ENCODE results near the gene CLDN11. TPM values are rescaled to one million over a fixed set of nuclear protein-coding genes. Genes with fewer than 3 reads are reported as not detected.
A peak's percentile ranks its signal among the peaks of the same experiment; 100 is the strongest.

CLDN11 gene
- total and polyA plus RNA-seq, 7 experiments from 2014 or later: not detected

DNA sequence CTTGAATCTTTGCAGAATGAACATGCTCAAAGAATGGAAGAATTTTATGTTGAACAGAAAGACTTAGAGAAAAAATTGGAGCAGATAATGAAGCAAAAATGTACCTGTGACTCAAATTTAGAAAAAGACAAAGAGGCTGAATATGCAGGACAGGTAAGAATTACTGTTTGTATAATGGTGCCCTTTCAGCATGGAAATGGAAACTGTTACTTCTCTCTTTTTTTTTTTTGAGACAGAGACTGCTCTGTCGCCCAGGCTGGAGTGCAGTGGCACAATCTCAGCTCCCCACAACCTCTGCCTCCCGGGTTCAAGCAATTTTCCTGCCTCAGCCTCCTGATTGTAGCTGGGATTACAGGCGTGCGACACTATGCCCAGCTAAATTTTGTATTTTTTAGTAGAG lies 27.6 kb upstream of the CLDN11 start:
- Mint-ChIP-seq H3K36me3 (peaks cover 7 to 42% (median 30%) of the 10 kb centered on the region in 5 donors), H3K4me1 (peaks cover 0 to 13% (median 5%) of the 10 kb centered on the region in 7 donors), H3K27me3 (no peaks in the 10 kb centered on the region), H3K4me3 (no peak overlapping the region), H3K27ac (peak overlapping the region in 4 of 9 donors; percentile 7 to 52 (median 36)), H3K9me3 (peaks cover 0 to 3% (median 0%) of the 10 kb centered on the region in 11 donors)
- ATAC-seq (no peak), DNase-seq (no peak)
- POLR2A ChIA-PET: no interaction called here
- H3K9me3 ChIP-seq (ENCODE audit: control insufficient read depth in 2 of 3, low read length in 3 of 3): no peaks in the 10 kb centered on the region
- H3K27ac ChIP-seq (ENCODE audit: low read depth, low read length): no peak overlapping the region
- CTCF ChIA-PET: no interaction called here
- peaks cover 0 to 27% (median 5%) of the 10 kb centered on the region in 3 experiments for H3K36me3 ChIP-seq (ENCODE audit: control insufficient read depth in 2 of 3, insufficient read depth in 3 of 3, low read length in 3 of 3)
- H3K4me1 ChIP-seq (ENCODE audit: control insufficient read depth in 2 of 2, insufficient read depth in 2 of 2, low read length in 2 of 2): no peaks in the 10 kb centered on the region
- intact Hi-C loops (cut with micrococcal nuclease): no loop called here
- H3K27me3 ChIP-seq (ENCODE audit: control insufficient read depth in 2 of 2, insufficient read depth in 2 of 2, low read length in 2 of 2): no peaks in the 10 kb centered on the region
- no peak overlapping the region for H3K4me3 ChIP-seq (ENCODE audit: low read length)

GRCh38 chr3:170397685-170398084 lies 21.0 kb upstream of the CLDN11 start:
- H3K4me1 Mint-ChIP-seq: no peaks in the 10 kb centered on the region
- peak overlapping the region in 2 of 9 donors; percentile 15 to 48 for H3K27ac Mint-ChIP-seq
- H3K36me3 ChIP-seq (ENCODE audit: control insufficient read depth in 2 of 3, insufficient read depth in 3 of 3, low read length in 3 of 3): no peaks in the 10 kb centered on the region
- ChIA-PET CTCF (interaction anchor here (0.6 kb wide), 2 partner anchors 207 to 239 kb away, joined by 3 to 6 read pairs; no protein-coding TSS in a partner anchor), POLR2A (no interaction called here)
- H3K4me3 ChIP-seq (ENCODE audit: low read length): no peak overlapping the region
- H3K27ac ChIP-seq (ENCODE audit: low read depth, low read length): no peak overlapping the region
- no peaks in the 10 kb centered on the region for H3K27me3 Mint-ChIP-seq
- no peak for ATAC-seq
- no peaks in the 10 kb centered on the region for H3K27me3 ChIP-seq (ENCODE audit: control insufficient read depth in 2 of 2, insufficient read depth in 2 of 2, low read length in 2 of 2)
- no peak overlapping the region for H3K4me3 Mint-ChIP-seq
- H3K36me3 Mint-ChIP-seq: peaks cover 0 to 6% (median 0%) of the 10 kb centered on the region in 5 donors
- intact Hi-C loops (cut with micrococcal nuclease): no loop called here
- H3K4me1 ChIP-seq (ENCODE audit: control insufficient read depth in 2 of 2, insufficient read depth in 2 of 2, low read length in 2 of 2): no peaks in the 10 kb centered on the region
- H3K9me3 ChIP-seq (ENCODE audit: control insufficient read depth in 2 of 3, low read length in 3 of 3): no peaks in the 10 kb centered on the region
- H3K9me3 Mint-ChIP-seq: peaks cover 0 to 4% (median under 1%) of the 10 kb centered on the region in 11 donors
- DNase-seq: no peak

- no peak for ATAC-seq
- no peaks in the 10 kb centered on the region for H3K27me3 ChIP-seq (ENCODE audit: control insufficient read depth in 2 of 2, insufficient read depth in 2 of 2, low read length in 2 of 2)
- H3K4me3 Mint-ChIP-seq: no peak overlapping the region
These were observed 13.6 kb upstream of the CLDN11 start for GRCh38 chr3:170405101-170405500.

DNA sequence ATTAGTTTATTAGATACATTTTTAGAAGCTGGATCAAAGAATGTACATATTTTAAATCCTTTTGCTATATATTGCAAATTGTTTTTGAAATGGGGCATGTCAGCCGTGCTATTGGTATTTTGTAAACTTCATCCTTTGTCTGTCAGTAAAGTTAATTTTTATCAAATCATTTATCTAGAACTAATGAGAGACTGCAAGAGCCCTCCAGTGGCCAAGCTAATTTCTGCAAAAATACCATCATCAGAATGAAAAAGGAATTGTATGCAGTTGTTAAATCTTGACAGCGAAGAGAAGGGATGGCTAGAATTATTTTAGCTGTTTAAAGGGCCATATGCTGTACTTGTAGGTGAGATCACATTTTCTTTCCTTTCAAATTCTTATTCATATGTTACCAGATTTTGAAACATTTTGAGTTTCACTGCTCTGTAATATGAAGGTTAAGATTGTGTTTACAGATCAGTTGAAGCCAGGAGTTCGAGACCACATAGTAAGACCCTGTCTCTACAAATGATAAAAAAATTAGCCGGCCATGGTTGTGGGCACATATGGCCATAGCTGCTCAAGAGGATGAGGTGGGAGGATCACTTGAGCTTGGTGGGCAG lies 8.1 kb upstream of the CLDN11 start:
- no peaks in the 10 kb centered on the region for H3K4me1 ChIP-seq (ENCODE audit: control insufficient read depth in 2 of 2, insufficient read depth in 2 of 2, low read length in 2 of 2)
- no peaks in the 10 kb centered on the region for H3K9me3 ChIP-seq (ENCODE audit: control insufficient read depth in 2 of 3, low read length in 3 of 3)
- ATAC-seq (no peak), DNase-seq (peak in 1 of 9 donors; percentile 25)
- H3K4me3 ChIP-seq (ENCODE audit: low read length): no peak overlapping the region
- Mint-ChIP-seq H3K4me3 (no peak overlapping the region), H3K27me3 (peaks cover 0 to 9% (median 0%) of the 10 kb centered on the region in 5 donors), H3K27ac (peak overlapping the region in 1 of 9 donors; percentile 36), H3K4me1 (peaks cover 0 to 1% (median 0%) of the 10 kb centered on the region in 7 donors), H3K9me3 (no peaks in the 10 kb centered on the region), H3K36me3 (no peaks in the 10 kb centered on the region)
- no peaks in the 10 kb centered on the region for H3K36me3 ChIP-seq (ENCODE audit: control insufficient read depth in 2 of 3, insufficient read depth in 3 of 3, low read length in 3 of 3)
- no peaks in the 10 kb centered on the region for H3K27me3 ChIP-seq (ENCODE audit: control insufficient read depth in 2 of 2, insufficient read depth in 2 of 2, low read length in 2 of 2)
- intact Hi-C loops (cut with micrococcal nuclease): loop anchor here (1.0 to 10.0 kb wide), 11 partner anchors 100 to 1364 kb away; partner anchors contain the start of gene LRRC31 (in 1 of the 2)
- POLR2A ChIA-PET: no interaction called here
- H3K27ac ChIP-seq (ENCODE audit: low read depth, low read length): no peak overlapping the region
- CTCF ChIA-PET: interaction anchor here (0.6 to 1.0 kb wide), 4 partner anchors 7 to 102 kb away, joined by 3 to 6 read pairs (median 4); no protein-coding TSS in a partner anchor

More at GRCh38 chr3:170405101-170405500, 13.6 kb upstream of the CLDN11 start:
- no peak overlapping the region for H3K4me3 ChIP-seq (ENCODE audit: low read length)
- Mint-ChIP-seq H3K4me1 (no peaks in the 10 kb centered on the region), H3K27ac (no peak overlapping the region), H3K36me3 (peaks cover 0 to 4% (median 0%) of the 10 kb centered on the region in 5 donors), H3K27me3 (peaks cover 0 to 6% (median 0%) of the 10 kb centered on the region in 5 donors), H3K9me3 (peaks cover 0 to 8% (median 2%) of the 10 kb centered on the region in 11 donors)
- no peaks in the 10 kb centered on the region for H3K36me3 ChIP-seq (ENCODE audit: control insufficient read depth in 2 of 3, insufficient read depth in 3 of 3, low read length in 3 of 3)
- POLR2A ChIA-PET: no interaction called here
- intact Hi-C loops (cut with micrococcal nuclease): no loop called here
- CTCF ChIA-PET: no interaction called here
- H3K9me3 ChIP-seq (ENCODE audit: control insufficient read depth in 2 of 3, low read length in 3 of 3): no peaks in the 10 kb centered on the region
- no peaks in the 10 kb centered on the region for H3K4me1 ChIP-seq (ENCODE audit: control insufficient read depth in 2 of 2, insufficient read depth in 2 of 2, low read length in 2 of 2)
- no peak overlapping the region for H3K27ac ChIP-seq (ENCODE audit: low read depth, low read length)
- no peak for DNase-seq

- intact Hi-C loops (cut with micrococcal nuclease): loop anchor here (5.0 to 10.0 kb wide), 6 partner anchors 439 to 1362 kb away; partner anchors contain the start of gene LRRC31 (in 1 of the 2)
- ATAC-seq (no peak), DNase-seq (no peak)
- Histone ChIP-seq H3K36me3 (ENCODE audit: control insufficient read depth in 2 of 3, insufficient read depth in 3 of 3, low read length in 3 of 3) (no peaks in the 10 kb centered on the region), H3K27ac (ENCODE audit: low read depth, low read length) (no peak overlapping the region), H3K27me3 (ENCODE audit: control insufficient read depth in 2 of 2, insufficient read depth in 2 of 2, low read length in 2 of 2) (peaks cover 0 to 4% of the 10 kb centered on the region in 2 donors), H3K9me3 (ENCODE audit: control insufficient read depth in 2 of 3, low read length in 3 of 3) (no peaks in the 10 kb centered on the region), H3K4me3 (ENCODE audit: low read length) (no peak overlapping the region), H3K4me1 (ENCODE audit: control insufficient read depth in 2 of 2, insufficient read depth in 2 of 2, low read length in 2 of 2) (no peaks in the 10 kb centered on the region)
- Mint-ChIP-seq H3K4me1 (peaks cover 3 to 9% (median 3%) of the 10 kb centered on the region in 7 donors), H3K27me3 (peaks cover 11 to 34% (median 13%) of the 10 kb centered on the region in 5 donors), H3K4me3 (no peak overlapping the region), H3K36me3 (peaks cover 0 to 6% (median 0%) of the 10 kb centered on the region in 5 donors), H3K9me3 (peaks cover 0 to 2% (median 0%) of the 10 kb centered on the region in 11 donors), H3K27ac (no peak overlapping the region)
- POLR2A ChIA-PET: no interaction called here
- CTCF ChIA-PET: interaction anchor here (1.2 to 2.8 kb wide), 4 partner anchors 10 to 1359 kb away, joined by 3 to 16 read pairs (median 7); no protein-coding TSS in a partner anchor
These were observed 5.4 kb upstream of the CLDN11 start for GRCh38 chr3:170413291-170413690.

GRCh38 chr3:170414202-170414663 lies 4.4 kb upstream of the CLDN11 start:
- Mint-ChIP-seq H3K4me1 (peaks cover 5 to 15% (median 7%) of the 10 kb centered on the region in 7 donors), H3K27me3 (peaks cover 14 to 40% (median 17%) of the 10 kb centered on the region in 5 donors), H3K36me3 (peaks cover 0 to 6% (median 0%) of the 10 kb centered on the region in 5 donors), H3K27ac (no peak overlapping the region), H3K9me3 (peaks cover 0 to 3% (median 0%) of the 10 kb centered on the region in 11 donors), H3K4me3 (no peak overlapping the region)
- CTCF ChIA-PET: interaction anchor here (0.7 to 2.8 kb wide), 9 partner anchors 11 to 1358 kb away, joined by 3 to 16 read pairs (median 4); no protein-coding TSS in a partner anchor
- H3K4me3 ChIP-seq (ENCODE audit: low read length): no peak overlapping the region
- H3K27me3 ChIP-seq (ENCODE audit: control insufficient read depth in 2 of 2, insufficient read depth in 2 of 2, low read length in 2 of 2): peaks cover 0 to 8% of the 10 kb centered on the region in 2 donors
- H3K9me3 ChIP-seq (ENCODE audit: control insufficient read depth in 2 of 3, low read length in 3 of 3): no peaks in the 10 kb centered on the region
- POLR2A ChIA-PET: interaction anchor here (0.7 kb wide), 1 partner anchor 57 kb away, joined by 4 read pairs; the partner anchor contains the start of gene SKIL
- H3K4me1 ChIP-seq (ENCODE audit: control insufficient read depth in 2 of 2, insufficient read depth in 2 of 2, low read length in 2 of 2): peaks cover 4 to 7% of the 10 kb centered on the region in 2 donors
- intact Hi-C loops (cut with micrococcal nuclease): loop anchor here (1.0 to 10.0 kb wide), 13 partner anchors 56 to 1361 kb away; partner anchors contain the start of genes LRRC31 (in 1 of the 2) and SKIL (in 1 of the 2)
- DNase-seq (peak in 6 of 9 donors; percentile 25 to 58 (median 48)), ATAC-seq (peak; percentile 75)
- H3K27ac ChIP-seq (ENCODE audit: low read depth, low read length): no peak overlapping the region
- H3K36me3 ChIP-seq (ENCODE audit: control insufficient read depth in 2 of 3, insufficient read depth in 3 of 3, low read length in 3 of 3): no peaks in the 10 kb centered on the region

Data from naive thymus-derived CD4-positive, alpha-beta T cell (primary cell).